Measurements from ENCODE around the gene KIAA1217. TPM values are rescaled to one million over a fixed set of nuclear protein-coding genes. Genes with fewer than 3 reads are reported as not detected.

The KIAA1217 gene
- total and polyA plus RNA-seq, 12 donors = 10.8 to 73.7 (median 40.8) TPM

DNA sequence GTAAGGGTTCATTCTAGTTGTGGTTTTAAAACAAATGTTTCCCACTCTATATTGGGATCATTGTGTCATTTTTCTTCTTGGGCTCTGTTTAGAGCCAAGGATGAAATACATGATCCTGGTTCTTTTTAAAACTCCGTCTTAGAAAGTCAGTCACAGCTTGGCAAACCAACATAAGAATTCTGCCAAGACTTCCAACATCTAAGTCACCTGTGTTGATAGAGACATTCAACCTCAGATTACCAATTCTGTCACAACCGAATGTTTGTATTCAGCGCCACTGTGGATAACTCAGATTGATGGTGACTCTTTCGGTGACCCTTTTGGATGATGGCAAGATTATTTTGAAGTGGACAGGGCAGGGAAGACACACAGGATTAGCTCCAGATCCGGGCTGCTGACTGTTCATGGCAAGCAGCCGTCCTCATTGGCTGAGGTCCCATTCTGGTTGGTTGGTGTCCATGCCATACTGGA lies 259.4 kb downstream of the KIAA1217 start:
- Histone ChIP-seq H3K36me3 (replicated peaks in 1 of 2) (no peaks in the 10 kb centered on the region), H3K4me3 (no peak overlapping the region), H3K27me3 (no peaks in the 10 kb centered on the region), H3K9me3 (replicated peaks in 1 of 3) (no peaks in the 10 kb centered on the region), H3K27ac (no peak overlapping the region), H3K4me1 (replicated peaks in 1 of 2) (peaks cover 28 to 33% of the 10 kb centered on the region in 2 donors)
- intact Hi-C loops (cut with DNase I) = no loop called here
- 63 to 68% (median 66%) methylated on average over 6 of the region's 6 CpGs for WGBS, 4 donors
- TF ChIP-seq CTCF (IDR thresholded peaks at IDR 0.05) (no peak), POLR2A (IDR thresholded peaks at IDR 0.05) (no peak)
- DNase-seq = peak in 3 of 7 donors; percentile 31 to 48 (median 37)

- no peak overlapping the region for H3K4me3 ChIP-seq
- H3K9me3 ChIP-seq (replicated peaks in 1 of 3) = no peaks in the 10 kb centered on the region
- peaks cover 0 to 8% of the 10 kb centered on the region in 2 donors for H3K36me3 ChIP-seq (replicated peaks in 1 of 2)
- H3K4me1 ChIP-seq (replicated peaks in 1 of 2) = peaks cover 15 to 19% of the 10 kb centered on the region in 2 donors
- no peak for DNase-seq
- 87 to 92% (median 90%) methylated on average over 8 of the region's 8 CpGs for WGBS, 4 donors
- no peak overlapping the region for H3K27ac ChIP-seq
- intact Hi-C loops (cut with DNase I) = no loop called here
- TF ChIP-seq CTCF (IDR thresholded peaks at IDR 0.05) (no peak), POLR2A (IDR thresholded peaks at IDR 0.05) (no peak)
- H3K27me3 ChIP-seq = no peaks in the 10 kb centered on the region
Measured at GRCh38 chr10:24469993-24470392, 261.1 kb downstream of the KIAA1217 start.

DNA sequence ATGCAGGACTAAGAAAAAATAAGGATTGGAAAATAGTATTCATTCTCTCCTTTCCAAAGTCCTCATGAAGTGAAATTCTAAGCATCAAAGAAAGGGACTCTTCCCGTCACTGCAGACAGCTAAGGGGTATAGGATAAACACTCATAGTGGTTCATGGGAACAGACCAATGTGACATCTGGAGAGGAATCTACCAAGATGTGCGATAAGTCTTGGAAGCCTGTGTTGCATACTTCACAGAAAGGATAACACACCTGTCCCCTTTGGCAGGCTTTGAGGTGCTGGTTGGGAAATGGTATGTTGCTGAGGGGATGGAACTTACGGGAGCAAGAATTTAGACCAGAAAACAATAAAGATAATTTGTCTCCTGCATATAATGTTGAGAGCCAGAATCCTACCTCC lies 266.7 kb downstream of the KIAA1217 start:
- H3K9me3 ChIP-seq (replicated peaks in 1 of 3) = no peaks in the 10 kb centered on the region
- no peak overlapping the region for H3K27ac ChIP-seq
- H3K4me3 ChIP-seq = no peak overlapping the region
- no peaks in the 10 kb centered on the region for H3K4me1 ChIP-seq (replicated peaks in 1 of 2)
- TF ChIP-seq CTCF (IDR thresholded peaks at IDR 0.05) (no peak), POLR2A (IDR thresholded peaks at IDR 0.05) (no peak)
- peaks cover 0 to 8% of the 10 kb centered on the region in 2 donors for H3K36me3 ChIP-seq (replicated peaks in 1 of 2)
- 77 to 94% (median 87%) methylated on average over 3 of the region's 3 CpGs for WGBS, 4 donors
- DNase-seq = no peak
- no peaks in the 10 kb centered on the region for H3K27me3 ChIP-seq
- intact Hi-C loops (cut with DNase I) = no loop called here

DNA sequence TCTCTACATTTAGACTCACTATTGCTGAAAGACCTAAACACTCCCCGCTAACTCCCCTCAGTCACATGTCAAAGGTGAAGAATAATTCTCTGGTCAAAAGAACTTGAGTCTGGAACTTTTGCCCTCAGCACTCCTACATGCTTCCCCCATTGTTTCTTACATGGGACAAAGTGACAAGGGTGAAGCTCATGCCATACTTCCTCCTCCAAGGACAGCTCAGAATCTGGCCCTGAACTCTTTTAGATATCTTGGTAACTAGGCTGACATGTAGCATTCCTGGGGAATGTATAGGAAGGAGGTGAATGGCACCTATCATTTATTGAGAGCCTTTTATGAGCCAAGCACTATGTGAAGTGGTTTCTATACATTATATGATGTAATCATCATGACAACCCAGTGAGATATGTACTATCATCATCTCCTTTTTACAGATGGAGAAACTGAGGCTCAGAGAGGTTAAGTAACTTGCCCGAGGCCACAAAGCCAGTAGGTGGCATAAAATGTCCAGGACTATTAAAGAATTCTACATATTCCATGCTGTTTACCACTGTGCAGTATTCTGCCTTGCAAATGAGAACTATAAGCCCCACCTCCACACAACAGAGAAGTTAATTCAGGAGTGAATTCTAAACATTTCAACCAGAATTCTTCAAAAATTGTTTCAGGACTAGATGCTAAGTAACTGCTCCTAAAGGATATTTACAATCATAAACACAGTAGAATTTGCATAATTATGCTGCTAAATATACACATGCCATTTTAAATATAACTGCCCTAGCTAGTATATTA lies 268.2 kb downstream of the KIAA1217 start:
- no peak for DNase-seq
- TF ChIP-seq CTCF (IDR thresholded peaks at IDR 0.05) (no peak), POLR2A (IDR thresholded peaks at IDR 0.05) (no peak)
- 93 to 98% (median 97%) methylated on average over 2 of the region's 2 CpGs for WGBS, 4 donors
- peaks cover 0 to 8% of the 10 kb centered on the region in 2 donors for H3K36me3 ChIP-seq (replicated peaks in 1 of 2)
- H3K9me3 ChIP-seq (replicated peaks in 1 of 3) = no peaks in the 10 kb centered on the region
- H3K4me3 ChIP-seq = no peak overlapping the region
- no peak overlapping the region for H3K27ac ChIP-seq
- H3K27me3 ChIP-seq = no peaks in the 10 kb centered on the region
- H3K4me1 ChIP-seq (replicated peaks in 1 of 2) = no peaks in the 10 kb centered on the region
- intact Hi-C loops (cut with DNase I) = no loop called here

All from adrenal gland (tissue), 12 donors.